ENCODE measurements around the gene FILIP1. TPM values are rescaled to one million over a fixed set of nuclear protein-coding genes. Genes with fewer than 3 reads are reported as not detected.

The FILIP1 gene
- total RNA-seq, 120 experiments from 2014 or later = 1.6 to 12.2 (median 5.0) TPM

Small RNA genes within 50 kb of the gene (microRNA-seq; reads per million reads assigned to microRNA genes)
- gene MIR4463 = 0 reads per million in 43 experiments

Other genes with a start within 250 kb of the FILIP1 start
- gene COX7A2, start 250.0 kb downstream of the FILIP1 start, total RNA-seq = 100 to 1,000 TPM; 186 to 540 (median 369) TPM
- 100 to 1,000 TPM; 110 to 237 (median 190) TPM for gene TMEM30A, start 209.0 kb downstream of the FILIP1 start, total RNA-seq
- gene SENP6, start 108.1 kb upstream of the FILIP1 start, total RNA-seq = 100 to 1,000 TPM in 119 of 120 experiments, 10 to 100 TPM in 1; 99.6 to 164 (median 131) TPM

All from dorsolateral prefrontal cortex (tissue), 118 donors.